ENCODE results near the gene ADGRG6.

DNA sequence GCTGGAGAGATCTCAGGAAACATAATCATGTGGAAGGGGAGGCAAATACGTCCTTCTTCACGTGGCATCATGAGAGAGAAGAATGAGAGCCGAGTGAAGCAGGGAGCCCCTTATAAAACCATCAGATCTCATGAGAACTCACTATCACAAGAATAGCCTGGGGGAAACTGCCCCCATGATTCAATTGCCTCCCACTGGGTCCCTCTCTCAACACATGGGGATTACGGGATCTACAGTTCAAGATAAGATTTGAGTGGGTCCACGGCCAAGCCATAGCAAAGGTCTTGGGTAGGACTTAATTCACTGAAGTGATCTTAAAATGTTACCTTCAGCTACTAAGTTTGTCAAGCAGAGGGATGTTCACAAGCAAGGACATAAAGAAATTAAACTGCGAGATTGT, 162.2 kb downstream of the ADGRG6 start:
- TF ChIP-seq POLR2AphosphoS5 (IDR thresholded peaks at IDR 0.05; ENCODE audit: borderline replicate concordance, low read depth, low read length) (no peak), EZH2 (IDR thresholded peaks at IDR 0.05) (no peak), FOXP2 (optimal IDR thresholded peaks at IDR 0.05; ENCODE audit: control extremely low read depth, extremely low read length, insufficient read depth) (no peak)

All from SK-N-MC (cell line).